Hepatic stellate cell (primary cell): ENCODE measurements around the gene FXYD4.
"Not testable (repeated sequence)": the region's sequence is repeated elsewhere in the genome, so short reads cannot be mapped to it uniquely, and the experiment has no call there.

ENCODE experiments used
- DNase-seq: peaks from one replicate; pipeline ENCODE4 v3.0.0; 2011; ENCODE audit warnings: low spot score

The FXYD4 gene

GRCh38 chr10:43376046-43376635 is 4.7 kb downstream of the FXYD4 start:
- DNase-seq: no peak

DNA sequence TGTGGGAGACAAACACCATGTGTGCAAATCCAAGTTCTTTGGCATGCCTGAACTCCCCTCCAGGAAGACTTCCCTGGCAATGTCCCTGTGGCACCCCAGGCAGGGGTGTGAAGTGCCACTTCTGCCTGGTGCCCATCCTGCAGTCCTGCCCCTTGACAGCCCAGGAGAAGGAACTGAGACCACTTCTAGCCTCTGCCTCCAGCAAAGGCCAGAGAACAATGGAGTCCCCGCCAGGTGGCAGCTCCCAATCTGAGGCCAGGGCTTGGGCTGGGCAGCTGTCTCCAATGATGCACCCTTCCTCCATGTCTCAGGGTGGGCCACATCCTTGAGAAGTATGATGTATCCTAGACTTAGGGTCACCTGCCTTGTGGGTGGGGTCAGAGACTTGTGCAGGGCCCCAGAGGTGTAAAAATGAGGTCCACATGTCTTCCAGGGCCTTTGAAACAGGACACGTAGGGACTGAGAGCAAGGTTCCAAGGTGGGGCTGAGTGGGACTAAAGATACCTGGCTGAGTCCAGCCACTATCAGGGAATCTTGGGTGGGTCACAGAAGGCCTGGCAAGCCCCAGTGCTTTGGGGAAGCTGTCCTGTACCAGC is 5.5 kb downstream of the FXYD4 start:
- no peak for DNase-seq

GRCh38 chr10:43377424-43377883 is 6.0 kb downstream of the FXYD4 start:
- DNase-seq: no peak

GRCh38 chr10:43380610-43381222 is 9.3 kb downstream of the FXYD4 start:
- DNase-seq: no peak

DNA sequence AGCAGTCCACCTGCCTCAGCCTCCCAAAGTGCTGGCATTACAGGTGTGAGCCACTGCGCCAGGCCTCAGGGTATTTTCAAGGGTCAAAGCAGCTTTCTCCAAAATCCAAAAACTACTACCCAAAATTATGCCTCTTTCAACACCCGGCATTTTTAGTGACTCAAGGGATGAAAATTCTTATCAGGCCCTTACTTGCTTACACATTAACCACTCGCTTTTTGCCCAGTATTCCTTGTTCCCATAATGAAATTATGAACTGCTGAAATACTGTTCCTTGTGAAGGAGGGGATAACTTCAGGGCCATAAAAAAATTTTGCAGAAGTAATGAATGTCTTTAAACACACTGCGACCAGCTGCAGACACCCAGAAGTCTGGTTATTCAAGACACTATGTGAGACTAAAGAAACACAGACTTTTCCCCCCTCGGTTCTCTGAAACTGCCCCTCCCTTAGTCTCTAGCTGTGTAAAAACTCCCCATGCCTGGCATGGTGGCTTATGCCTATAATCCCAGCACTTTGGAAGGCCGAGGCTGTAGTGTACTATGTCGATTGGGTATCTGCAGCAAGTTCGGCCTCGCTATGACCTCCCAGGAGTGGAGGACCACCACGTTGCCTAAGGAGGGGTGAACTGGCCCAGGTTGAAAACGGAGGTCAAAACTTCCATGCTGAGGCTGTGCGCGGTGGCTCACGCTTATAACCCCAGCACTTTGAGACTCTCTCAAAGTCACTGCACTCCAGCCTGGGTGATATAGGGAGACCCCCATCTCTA is 12.0 kb downstream of the FXYD4 start:
- DNase-seq: no peak

- DNase-seq: no peak
These were observed 13.1 kb downstream of the FXYD4 start for GRCh38 chr10:43384252-43385221.

DNA sequence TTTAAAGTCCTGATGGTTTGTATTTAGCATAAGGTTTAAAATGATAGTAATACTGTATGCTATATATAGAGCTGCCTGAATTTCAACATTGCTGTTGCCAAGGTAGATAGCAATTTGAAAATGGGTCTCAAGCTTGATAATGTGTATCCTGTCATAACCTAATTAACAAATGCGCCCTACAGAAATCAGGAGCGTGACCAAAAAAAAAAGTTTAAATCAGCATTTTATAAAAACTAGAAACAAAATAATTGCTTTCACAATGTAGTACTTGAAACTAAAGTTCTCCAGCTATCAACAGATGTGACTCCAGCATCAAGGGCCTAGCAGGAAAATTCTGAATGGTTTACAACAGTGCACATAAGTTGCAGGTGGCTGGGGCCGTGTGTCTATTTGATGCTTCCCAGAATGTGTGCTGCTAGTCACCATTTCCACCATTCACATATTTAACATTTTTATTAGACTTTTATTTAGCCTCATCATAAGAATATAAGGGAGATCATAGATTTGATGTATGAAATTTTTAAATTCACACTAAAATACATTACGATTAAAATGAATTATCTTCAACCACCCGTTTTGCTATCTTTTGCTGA is 14.1 kb downstream of the FXYD4 start:
- DNase-seq: no peak

DNA sequence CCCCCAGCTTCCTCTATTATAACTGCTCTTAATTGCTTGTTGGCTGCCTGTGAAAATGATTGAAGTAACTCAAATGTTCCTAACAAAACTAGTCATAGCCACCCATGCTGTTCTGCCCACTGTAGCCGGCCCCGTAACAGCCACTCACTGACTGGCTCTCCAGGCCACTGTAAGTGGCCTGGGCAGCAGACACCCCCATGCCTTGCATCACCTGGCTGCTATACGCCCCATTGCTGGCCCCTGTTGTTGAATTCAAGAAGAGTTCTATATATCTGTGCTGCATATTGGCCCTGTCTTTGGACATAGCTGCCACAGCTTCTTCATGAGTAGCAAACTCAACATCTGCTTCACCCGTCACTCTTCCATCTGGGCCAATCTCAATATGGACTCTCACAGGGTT is 15.1 kb downstream of the FXYD4 start:
- DNase-seq: no peak

DNA sequence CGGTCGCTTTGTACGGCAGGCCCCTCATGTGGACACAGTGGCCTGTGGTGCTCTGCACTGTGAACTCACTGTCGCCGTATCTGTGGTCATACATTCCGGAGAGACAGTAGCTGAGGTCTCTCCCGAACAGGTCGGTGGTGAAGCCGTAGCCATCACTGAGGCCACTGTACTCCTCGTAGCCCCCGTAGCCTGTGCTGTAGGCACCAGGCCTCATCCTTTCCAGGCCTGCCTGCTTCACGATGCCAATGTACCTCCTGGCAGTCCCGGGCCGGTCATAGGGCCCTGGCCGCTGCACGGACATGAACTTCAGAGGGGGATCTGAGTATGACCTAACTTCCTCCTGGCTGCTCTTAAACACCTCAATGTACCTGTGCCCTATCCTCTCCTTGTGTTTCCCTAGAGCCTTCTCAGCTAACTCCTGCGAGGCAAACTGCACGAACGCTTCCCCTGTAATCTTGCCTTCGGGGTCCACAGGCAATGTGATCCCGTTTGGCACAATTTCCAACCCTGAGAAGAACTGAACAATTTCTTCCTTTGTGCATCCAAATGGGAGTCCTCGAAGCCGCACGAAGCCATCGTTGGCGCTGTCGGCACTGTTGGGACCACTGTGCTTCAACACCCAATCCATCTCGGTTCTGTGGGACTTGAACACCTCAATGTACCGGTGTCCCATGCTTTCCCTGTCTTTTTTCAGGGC is 15.7 kb downstream of the FXYD4 start:
- DNase-seq: no peak

DNA sequence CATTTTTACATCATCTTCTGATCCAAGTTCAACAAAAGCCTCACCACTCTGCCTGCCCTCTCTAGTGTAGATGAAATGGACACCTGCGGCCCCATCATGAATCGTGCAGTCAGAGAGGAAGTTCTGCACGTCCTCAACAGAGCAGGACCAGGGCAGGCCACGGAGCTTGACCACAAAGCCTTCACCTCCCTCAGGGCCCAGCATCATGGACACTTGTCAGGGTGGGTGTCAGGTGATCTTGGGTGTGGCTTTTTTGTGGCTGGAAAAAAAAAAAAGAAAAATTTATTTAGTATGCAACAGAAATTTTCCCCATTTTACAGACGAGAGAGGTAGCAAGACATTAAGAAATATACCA is 16.2 kb downstream of the FXYD4 start:
- DNase-seq: no peak

DNA sequence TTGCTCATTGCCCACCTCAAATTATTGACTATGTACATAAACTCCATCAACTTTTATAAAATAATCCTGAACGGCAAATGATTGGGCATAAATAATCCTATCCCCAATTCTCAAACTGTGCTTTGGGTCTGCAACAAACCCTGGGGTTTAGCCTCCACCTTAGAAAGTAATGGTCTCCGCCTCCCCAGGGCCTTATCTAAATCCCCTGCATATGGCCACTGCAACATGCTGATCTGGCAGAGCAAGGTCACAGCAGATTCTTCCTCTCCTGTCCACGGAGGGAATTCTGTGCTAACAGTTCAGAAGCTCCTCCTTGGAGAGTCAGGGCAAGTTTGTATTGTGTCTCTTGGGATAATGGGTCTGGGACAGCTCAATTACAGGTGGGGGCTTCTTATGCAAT is 18.4 kb downstream of the FXYD4 start:
- no peak for DNase-seq

DNA sequence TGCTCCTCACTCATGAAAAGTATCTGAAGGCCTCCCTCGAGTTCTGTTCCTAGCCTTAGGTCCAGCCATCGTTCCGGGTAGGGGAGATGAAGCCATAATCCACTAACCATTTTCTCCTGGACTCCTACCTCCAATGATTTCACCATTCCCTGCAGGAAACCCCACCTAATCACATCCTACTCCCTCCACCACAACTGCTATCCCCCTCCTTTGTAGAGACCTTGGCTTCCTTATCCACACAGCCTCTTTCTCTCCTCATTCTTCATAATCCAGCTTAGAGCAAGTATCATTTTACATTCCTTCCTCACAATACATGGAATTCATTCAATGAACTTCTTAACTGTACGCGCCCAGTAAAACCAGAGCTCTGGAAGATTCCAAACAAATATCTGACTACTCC is 18.9 kb downstream of the FXYD4 start:
- DNase-seq: no peak

GRCh38 chr10:43390759-43391158 is 19.3 kb downstream of the FXYD4 start:
- peak; percentile 51 for DNase-seq

DNA sequence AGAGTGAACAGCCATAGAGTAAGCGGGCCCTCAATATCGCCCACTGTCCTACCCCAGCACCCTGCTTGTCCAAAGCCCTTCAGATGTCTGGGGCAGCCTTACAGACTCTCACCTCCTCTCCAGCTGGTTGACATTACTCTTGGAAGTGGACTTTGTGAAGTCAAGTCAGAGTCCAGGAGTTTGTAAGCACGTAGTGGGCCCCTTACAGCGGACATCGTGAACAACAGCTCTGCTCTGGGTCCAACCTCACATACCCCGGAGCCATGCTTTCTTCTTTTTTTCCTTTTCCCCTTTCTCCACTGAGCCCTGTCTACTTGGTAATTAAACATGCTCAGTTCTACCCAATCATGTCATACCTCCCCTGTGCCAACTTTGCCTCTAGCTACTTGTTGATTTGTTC is 20.1 kb downstream of the FXYD4 start:
- DNase-seq: no peak

- no peak for DNase-seq
These were observed 21.3 kb downstream of the FXYD4 start for GRCh38 chr10:43392748-43393147.

DNA sequence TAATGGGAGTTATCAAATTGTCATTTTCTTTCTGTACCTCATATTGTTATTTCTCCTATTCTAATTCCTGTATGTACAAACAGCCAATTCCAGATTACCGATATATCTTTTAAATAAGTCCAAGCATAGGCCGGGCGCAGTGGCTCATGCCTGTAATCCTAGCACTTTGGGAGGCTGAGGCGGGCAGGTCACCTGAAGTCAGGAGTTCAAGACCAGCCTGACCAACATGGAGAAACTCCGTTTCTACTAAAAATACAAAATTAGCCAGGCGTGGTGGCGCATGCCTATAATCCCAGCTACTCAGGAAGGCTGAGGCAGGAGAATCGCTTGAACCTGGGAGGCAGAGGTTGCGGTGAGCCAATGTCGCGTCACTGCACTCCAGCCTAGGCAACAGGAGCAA is 21.8 kb downstream of the FXYD4 start:
- not testable (repeated sequence) for DNase-seq

GRCh38 chr10:43393606-43394360 is 22.3 kb downstream of the FXYD4 start:
- no peak for DNase-seq

- no peak for DNase-seq
These were observed 23.4 kb downstream of the FXYD4 start for GRCh38 chr10:43394868-43395267.

- no peak for DNase-seq
These were observed 24.2 kb downstream of the FXYD4 start for GRCh38 chr10:43395571-43396060.
